HTR-8/SVneo (cell line): ENCODE data around the gene MTARC1.

Experiments used
- DNase-seq: peaks from one replicate; pipeline ENCODE4 v3.0.0; 2011; ENCODE audit warnings: low spot score, mixed read lengths; ENCODE audit not compliant: insufficient read length
- FAIRE-seq: peaks from 2 replicates; lab custom pipeline; 2011; peaks lifted over from hg19 to GRCh38; lab: Jason Lieb, UNC

Gene MTARC1

GRCh38 chr1:220825819-220826551 is 39.3 kb downstream of the MTARC1 start:
- no peak for FAIRE-seq
- DNase-seq, result no peak

GRCh38 chr1:220826729-220827128 is 40.0 kb downstream of the MTARC1 start:
- FAIRE-seq, result no peak

GRCh38 chr1:220827445-220828178 is 40.9 kb downstream of the MTARC1 start:
- FAIRE-seq, result no peak
- DNase-seq, result no peak

More at GRCh38 chr1:220826729-220827128, 40.0 kb downstream of the MTARC1 start:
- no peak for DNase-seq

- DNase-seq (no peak), FAIRE-seq (no peak)
Measured at GRCh38 chr1:220828179-220828490, 41.4 kb downstream of the MTARC1 start.

GRCh38 chr1:220828950-220829586 is 42.4 kb downstream of the MTARC1 start:
- no peak for FAIRE-seq
- no peak for DNase-seq

GRCh38 chr1:220833436-220833835 is 46.7 kb downstream of the MTARC1 start:
- no peak for FAIRE-seq

GRCh38 chr1:220834155-220834870 is 47.6 kb downstream of the MTARC1 start:
- DNase-seq (no peak), FAIRE-seq (no peak)

More at GRCh38 chr1:220833436-220833835, 46.7 kb downstream of the MTARC1 start:
- DNase-seq, result no peak
